Activated CD8-positive, alpha-beta memory T cell treated with anti-CD3 and anti-CD28 coated beads for 1 hour (primary cell): ENCODE data around the gene MAGI1.

Experiments
- DNase-seq, 2 donors: peaks; one replicate each; pipeline ENCODE4 v3.0.0-alpha.2; 2020; ENCODE audit warnings: low read depth in 1 of 2; ENCODE audit errors: extremely low read depth in 1 of 2

The MAGI1 gene

DNA sequence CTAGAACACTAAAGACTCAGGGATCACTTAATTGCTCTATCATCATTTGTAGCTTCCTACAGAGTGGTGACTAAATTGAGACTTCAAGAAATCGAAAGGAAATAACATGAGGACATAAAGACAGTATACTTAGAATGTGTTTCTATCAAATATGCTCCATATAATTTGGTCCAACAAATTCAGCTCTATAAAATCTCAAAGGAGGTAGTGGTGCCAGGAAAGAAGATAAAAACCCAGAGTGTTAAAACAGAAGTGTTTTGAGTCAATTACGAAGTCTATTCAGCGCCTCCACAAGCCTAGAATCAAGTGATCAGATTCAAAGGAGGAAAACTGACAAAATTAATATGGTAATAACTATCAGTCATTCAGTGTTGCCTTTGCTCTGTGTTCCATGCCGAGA lies 22.9 kb downstream of the MAGI1 start:
- no peak for DNase-seq

DNA sequence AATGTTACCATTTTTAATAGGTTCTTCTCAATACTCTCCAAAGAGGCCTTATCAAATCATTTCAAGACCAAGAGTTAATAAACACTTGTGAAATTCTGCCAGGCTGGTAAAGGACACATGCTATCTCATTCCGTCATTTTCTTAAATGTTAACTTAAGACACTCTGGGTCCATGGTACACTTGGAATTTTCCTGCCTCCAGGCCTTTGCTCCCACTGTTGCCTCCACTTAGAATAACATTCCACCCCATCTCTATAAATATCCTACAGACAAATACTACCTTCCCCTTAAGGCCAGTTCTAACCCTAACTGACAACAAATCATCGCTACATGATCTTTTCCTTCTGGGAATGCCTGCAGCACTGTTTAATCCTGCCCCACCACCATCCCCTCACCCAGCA lies 24.1 kb downstream of the MAGI1 start:
- no peak for DNase-seq

DNA sequence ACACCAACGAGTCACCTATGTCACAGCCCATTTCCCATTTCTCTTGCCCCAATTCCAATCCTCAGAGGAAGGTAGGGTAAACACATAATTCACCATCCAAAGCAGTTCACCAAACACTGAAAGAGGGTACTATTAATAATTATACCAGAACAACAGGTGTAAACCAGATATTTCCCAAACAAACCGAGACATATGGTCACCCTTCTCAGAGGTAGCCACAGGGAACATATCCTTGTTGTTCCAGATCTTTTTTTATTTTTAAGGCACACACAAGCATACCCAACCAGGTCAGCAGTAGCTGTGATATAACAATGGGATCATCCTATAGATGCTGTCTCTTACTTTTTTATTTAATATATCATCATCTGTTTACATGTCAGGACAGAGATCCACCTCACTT lies 24.7 kb downstream of the MAGI1 start:
- no peak for DNase-seq

DNA sequence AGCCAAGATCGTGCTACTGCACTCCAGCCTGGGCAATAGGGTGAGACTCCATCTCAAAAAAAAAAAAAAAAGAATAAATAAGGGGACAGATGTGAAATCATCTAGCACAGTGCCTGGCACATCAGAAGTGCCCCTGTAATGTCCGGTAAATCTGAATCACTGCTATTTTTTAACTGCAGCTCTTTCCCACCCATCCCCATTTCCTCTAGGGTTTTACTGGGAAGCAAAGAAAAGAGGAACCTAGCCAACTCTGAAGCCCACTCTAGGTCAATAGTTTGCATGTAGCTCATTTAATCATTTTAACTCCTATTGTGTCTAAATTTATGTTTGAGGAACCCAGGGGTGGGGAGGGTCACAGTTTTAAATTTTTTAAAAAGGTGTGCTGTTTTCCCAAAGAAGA lies 26.0 kb downstream of the MAGI1 start:
- DNase-seq = no peak

DNA sequence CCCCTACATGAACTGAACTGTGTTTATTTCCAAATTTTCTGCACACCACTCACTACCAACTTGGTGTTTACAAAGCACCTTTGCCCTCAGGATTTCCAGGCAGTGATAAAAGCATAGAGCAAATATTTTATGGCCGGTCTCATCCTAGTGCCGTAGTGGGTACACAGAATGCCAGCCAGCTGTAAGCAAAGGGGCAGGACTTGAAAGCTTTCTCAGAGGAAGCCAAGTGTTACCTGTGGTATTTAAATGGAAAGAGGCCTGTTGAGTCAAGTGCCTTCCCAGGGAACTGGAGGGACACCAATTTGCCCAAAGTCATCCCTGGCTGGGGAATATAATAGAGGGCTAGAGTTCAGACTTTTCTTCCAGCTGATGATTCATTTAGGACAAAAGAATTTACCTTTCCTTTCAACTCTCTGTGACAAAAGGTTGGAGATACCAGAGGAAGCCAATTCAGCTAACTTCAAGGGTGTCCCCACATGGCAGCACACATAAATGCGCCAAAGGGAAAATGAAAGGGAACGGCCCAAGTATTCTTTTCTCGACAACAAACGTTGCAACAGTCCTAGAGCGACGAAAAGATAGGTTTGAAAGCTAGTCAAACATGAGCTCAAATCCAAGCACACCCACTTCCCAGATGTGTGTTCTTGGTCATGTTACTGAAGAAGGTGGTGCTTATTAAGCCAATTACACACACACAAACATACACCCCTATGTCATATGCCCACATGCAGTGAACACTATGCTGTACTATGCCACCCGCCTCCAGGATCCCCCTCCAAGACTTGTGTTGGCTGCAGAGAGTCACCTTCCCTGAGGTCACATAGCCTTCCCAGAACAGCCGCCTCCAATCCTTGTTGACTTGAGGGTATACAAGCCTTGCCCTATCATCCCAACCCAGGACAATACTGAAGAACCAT lies 27.7 kb downstream of the MAGI1 start:
- no peak for DNase-seq

DNA sequence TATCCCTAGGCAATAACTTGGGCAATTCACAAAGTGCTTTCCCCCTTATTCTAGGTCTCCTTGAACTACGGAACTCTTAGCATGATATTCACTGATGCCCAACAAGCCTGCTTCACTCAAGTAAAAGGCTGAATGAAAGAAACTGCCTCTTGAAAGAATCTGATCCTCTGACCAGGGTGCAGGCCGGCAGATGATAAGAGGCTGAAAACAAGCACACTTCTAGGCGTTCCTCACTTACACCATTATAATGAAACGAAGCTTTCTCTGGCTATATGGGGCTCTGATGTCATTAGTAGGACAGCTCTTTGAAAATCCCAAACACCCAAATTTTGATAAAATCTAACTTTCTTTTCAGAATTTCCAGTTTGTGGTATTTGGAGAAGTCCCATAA lies 28.4 kb downstream of the MAGI1 start:
- no peak for DNase-seq

DNA sequence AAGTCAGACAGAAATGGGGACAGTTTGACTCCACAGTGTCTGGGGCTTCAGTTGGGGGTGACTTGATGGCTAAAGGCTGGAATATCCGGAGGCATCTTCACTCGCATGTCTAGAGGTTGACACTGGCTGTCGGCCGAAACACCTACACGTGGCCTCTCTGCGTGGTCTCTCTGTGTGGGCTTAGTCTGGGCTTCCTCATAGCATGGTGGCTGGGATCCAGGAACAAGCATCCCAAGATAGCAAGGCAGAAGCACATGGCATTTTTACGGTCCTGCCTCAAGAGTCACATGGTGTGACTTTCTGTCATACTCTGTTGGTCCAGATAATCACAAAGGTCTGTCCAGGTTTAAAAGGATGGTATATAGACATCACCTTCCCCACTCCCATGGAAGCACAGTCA lies 34.5 kb downstream of the MAGI1 start:
- DNase-seq = no peak

DNA sequence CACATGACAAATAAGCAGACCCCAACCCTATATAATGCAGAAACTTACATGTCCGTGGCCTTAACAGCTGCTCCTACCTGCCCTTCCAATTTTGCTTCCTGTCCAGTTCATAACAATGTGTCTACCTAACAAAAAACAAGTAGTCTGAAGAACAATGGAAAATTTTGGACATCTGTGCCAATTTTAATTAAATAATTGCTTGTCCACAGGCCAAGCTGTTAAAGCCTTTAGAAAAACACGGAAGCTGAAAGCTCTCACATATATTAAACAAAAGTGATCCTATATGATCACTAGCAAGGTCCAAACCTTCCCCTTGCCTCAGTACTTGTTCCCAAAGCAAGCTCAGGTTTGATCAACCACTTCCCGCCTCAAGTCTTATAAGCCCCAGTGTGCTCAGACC lies 37.1 kb downstream of the MAGI1 start:
- no peak for DNase-seq

DNA sequence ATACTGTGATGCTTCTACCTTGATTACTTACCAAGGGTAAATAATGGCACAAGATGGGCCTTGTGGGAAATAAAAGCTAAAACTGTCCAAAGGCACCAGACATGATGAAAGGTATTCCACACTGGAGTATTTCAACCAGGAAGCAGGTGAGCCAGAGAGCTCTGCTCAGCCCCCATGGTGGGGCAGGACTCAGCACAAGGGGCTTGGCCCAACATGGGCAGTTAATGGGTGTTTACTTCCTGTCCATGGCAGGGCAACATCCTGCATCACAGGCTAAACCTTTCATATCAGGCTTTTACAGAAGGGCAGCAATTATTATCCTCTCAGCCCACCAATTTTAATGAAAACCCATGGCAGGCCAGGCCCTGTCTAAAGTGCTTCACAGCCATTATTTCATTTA lies 38.2 kb downstream of the MAGI1 start:
- DNase-seq = no peak

DNA sequence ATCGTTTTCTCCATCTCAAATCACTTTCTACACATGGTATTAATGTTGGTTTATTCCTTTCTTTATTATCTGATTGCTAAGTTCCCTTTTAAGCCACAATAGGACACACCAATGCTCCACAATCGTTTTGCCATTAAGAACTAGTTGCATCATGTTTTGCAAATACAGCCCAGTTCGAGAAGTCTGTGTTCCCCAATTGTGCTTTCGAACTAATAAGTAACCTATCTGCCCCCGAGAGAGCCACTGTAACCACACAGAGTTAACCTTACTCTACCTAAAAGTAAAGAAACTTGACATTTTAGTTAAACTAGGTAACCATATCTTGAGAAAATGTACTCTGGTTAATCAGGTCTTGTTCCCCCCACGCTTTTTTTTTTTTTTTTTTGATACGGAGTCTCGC lies 39.1 kb downstream of the MAGI1 start:
- DNase-seq = no peak

DNA sequence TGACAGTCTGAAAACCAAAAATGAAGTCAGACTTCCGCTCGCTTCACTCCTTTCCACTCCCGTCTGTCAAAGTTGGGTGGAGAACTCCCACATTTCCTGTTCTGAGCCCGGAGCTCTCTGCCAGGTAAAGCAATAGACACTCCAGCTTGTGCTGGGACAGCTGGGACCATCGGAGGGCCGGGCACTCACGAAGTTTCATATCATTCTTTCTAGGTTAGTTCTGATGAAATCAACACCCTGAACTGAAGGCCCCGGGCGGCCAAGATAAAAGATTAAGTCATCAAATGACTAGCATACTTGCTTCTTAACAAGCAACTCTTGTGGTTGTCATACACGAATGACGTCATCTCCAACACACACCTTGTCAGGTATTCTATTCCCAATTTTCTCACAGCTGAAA lies 42.1 kb downstream of the MAGI1 start:
- no peak for DNase-seq

DNA sequence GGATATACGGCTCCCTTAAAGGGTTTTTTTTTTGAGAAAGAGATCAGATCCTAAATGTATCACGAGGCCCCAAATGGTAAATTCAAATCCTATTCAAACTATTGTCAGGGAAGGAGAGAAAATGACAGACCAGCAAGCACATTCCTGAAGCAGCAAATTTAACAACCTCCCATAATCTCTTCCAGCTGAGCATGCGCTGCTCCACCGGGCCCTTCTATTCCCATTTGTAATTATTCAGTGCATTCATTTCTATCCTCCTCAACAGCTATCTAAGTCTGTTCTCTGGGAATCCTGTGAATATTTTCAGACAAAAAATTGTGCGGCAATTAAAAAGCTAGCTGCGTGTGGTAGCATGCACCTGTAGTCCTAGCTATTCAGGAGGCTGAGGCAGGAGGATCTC lies 43.2 kb downstream of the MAGI1 start:
- DNase-seq = no peak

DNA sequence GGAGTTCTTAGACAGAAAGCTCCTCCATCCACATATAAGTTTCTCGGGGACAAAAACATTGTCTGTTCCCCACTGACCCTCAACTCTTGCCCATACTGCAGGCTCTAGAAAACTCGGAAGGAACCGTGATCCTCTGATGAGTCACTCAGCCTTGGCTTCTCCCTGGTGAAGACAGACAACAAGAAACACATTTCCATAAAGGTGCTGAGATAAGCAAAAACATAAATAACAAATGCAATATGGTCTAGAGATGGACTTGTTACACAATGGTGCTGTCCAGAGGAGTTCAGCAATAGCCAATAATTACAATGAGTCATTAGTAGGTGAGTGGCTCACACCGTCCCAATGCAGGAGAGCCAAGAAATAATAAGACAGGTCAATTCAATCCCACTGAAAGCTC lies 43.7 kb downstream of the MAGI1 start:
- DNase-seq = no peak

DNA sequence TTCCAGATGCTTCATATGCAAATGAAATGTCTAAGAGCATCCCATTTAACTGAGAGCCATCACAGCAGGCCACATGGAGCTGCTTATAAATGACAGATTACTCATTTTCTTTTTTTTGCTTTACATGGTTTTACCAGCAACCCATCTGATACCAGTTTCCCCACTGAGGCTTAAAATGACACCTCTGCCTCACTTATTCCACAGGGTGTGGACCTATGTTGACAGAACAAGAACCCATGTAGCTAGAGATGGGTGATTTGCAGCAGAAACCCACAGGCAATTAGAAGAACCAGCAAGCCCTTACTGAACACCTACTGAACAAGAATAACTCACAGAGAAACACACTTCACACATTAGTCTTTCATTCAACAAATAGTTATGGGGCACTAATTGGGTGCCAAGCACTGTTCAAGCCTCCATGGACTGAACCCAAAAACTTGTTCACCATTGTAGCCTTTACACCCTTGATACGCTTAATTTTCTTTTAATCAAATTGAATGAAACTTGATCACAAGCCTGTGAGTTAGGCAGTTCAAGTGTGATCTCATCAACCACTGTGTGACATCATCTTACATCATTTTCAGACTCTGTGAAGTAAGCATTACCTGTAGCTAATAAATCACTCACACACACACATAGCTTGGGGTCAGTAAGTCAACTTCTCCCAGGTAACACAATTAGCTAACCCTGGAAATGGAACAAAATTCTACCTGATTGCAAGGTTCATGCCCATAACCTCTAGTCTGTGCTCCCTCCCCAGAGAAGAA lies 45.4 kb downstream of the MAGI1 start:
- no peak for DNase-seq

DNA sequence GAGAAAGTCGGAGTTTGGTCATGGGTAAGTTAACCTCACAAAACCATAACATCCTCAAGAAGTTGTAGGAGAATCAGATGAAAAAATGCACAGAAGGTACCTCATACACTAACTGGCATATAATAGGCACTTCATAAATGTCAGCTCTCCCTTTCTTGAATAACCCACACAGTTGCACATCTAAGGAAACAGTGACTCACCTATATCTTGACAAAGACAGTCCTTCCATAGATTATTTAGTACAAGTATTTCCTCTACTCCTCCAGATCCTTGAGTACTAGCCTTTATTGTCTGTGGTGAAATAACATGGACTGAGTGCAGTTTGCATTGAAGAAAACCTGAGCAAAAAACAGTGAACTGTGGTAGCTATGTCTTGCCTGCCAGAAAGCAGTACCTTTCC lies 46.6 kb downstream of the MAGI1 start:
- no peak for DNase-seq

DNA sequence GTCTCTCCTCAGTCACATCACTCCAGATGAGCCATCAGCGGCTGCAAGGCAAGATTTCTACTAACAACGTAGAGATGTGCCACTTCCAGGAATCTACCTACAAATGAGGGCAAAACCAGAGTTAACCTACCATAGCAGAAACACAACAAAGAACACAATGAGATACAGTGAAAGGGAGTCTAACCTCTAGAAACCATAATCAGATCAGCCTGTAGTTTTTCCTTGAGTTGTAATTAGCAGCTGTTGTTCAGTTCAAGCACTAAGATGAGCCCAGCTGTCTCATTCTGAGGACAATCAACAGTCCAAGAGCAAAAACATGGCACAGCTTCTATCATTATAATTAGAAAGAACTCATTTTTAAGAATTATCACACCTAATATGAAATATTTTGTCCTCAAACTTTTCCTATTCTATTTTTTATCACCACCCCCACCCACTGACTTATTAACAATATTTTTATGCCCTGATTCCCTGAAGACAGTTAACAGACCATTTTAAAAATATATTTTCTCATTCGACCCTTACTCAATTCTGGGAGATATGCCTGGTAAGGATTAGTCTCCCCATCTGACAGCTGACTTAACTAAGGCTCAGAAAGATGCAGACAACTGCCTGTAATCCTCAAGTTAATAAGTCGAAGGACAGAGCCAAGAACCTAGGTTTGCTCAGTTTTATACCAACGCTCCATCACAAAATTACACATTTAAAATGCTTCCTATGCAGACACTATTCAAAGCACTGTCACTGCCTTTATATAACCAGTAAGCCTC lies 50.1 kb downstream of the MAGI1 start:
- no peak for DNase-seq

DNA sequence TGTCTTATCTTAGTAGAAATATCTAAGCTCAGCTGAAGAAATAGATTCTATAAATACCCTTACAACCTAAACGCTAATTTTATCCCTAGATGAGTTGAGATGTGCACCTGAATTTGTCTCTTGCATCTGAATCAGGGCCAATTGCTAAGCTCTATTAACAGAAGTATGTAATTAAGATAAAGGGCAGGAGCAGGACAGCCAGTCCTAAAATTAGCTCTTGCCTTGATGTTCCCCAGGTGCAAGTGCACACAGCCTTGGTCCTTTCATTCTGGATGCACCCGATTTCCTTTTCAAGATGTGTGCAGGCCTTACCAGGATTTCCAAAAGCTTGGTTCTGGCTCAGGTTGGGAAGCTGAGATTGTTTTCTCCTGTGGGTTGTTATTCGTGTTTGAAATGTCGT lies 52.4 kb downstream of the MAGI1 start:
- DNase-seq = no peak

DNA sequence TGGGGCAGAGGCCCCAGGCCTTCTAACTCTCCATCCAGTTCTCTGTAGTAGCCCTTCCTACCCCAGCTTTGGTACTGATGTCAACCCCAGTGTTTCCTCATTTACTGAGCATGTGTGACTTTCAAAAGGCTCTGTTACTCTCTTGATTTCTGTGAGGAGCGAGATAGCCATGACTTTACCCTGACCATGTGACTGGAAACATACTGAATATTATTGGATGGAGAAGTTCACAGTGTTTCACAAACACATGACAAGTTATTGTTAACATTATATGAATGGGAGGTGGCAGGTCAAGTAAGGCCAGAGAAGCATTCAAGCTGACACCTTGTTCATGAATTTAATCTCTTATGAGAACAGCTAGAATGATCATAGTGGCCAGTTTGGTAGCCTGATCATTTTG lies 53.7 kb downstream of the MAGI1 start:
- no peak for DNase-seq

DNA sequence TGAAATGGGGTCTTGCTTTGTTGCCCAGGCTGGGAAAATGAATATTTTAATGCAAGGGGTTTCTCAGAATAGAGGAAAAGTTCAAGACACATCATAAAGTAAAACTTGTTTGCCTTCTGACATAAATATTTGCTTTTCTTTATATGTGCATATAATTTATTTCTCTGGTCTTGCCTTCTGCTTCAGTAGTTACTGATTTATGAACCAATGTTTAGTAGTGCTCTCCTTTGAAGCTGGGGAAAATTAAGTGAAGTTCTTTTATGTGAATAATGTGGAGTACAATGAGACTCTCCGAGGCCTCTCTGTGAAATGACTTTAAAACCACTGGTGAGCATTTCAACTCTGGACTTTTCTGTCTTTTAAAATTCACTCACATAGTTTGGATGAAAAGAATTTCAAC lies 55.6 kb downstream of the MAGI1 start:
- DNase-seq = no peak

DNA sequence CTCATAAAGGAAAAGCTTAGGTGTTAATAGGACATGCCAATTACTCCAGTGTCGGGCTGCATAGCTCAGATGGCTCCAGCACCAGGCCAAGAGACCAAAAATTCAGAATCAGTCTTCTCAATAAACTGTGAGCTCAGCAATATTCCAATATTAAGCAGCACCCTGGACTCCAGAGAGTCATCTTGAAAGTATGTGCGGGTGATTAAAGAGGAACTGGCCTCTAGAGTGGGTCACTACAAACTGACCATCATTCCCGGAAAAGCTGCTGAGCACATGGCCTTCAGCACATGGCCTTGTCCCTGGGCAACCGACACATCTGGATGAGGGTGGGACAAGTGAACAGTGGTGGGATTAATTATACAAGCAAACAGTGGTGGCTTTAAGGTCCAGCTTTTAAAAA lies 59.0 kb downstream of the MAGI1 start:
- no peak for DNase-seq

DNA sequence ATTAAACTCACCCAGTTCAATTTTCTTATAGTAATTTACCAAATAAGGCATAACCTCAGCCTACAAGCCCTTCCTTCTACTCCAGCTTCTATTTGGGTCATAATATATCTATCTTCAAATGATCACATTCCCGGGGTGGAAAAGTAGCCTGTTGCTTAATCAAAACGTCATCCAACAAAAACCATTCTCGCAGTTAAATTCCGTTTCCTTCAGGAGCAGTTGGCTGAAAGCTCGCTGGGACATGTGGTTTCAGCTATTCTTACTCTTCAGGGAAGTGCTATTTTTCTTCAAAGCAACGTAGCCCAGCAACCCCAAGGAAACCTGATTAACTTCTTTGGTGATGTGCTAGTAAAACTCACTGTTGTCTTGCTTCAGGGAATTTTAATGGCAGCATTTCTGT lies 59.6 kb downstream of the MAGI1 start:
- no peak for DNase-seq

DNA sequence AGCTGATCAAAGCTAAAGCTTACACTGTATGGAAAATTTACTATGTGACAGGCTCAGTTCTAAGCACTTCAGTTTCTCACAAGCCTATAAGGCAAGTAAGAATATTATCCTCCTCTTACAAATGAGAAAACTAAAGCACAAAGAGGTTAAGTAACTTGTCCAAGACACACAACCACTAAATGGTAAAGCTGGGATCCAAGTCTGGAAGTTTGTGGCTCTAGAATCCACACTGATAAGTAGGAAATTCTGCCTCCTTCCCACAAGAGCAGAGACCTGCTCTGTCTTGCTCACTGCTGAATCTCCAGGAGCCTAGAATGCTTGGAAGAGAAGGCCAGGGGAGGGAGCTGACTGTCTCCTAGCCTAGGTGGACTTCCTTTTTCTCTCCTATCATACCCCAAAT lies 60.6 kb downstream of the MAGI1 start:
- DNase-seq = no peak
